NOMO-1 treated with dmso at 0.1 percent for 144 hours (cell line): ENCODE results near the gene SPTLC3.

ENCODE experiments used
- DNase-seq: peaks from one replicate; lab custom pipeline; 2025; ENCODE audit not compliant: unreplicated experiment; lab: John Stamatoyannopoulos, UW

The SPTLC3 gene

GRCh38 chr20:13089950-13090469 lies 81.2 kb downstream of the SPTLC3 start:
- DNase-seq: no peak

- no peak for DNase-seq
Observed at GRCh38 chr20:13092111-13092510, 83.3 kb downstream of the SPTLC3 start.

- no peak for DNase-seq
Observed at GRCh38 chr20:13094976-13095375, 86.2 kb downstream of the SPTLC3 start.

GRCh38 chr20:13098720-13099355 lies 90.1 kb downstream of the SPTLC3 start:
- no peak for DNase-seq

GRCh38 chr20:13099676-13100075 lies 90.9 kb downstream of the SPTLC3 start:
- no peak for DNase-seq

GRCh38 chr20:13101276-13101675 lies 92.5 kb downstream of the SPTLC3 start:
- no peak for DNase-seq

GRCh38 chr20:13101706-13102105 lies 92.9 kb downstream of the SPTLC3 start:
- DNase-seq: no peak

- DNase-seq: no peak
Observed at GRCh38 chr20:13102237-13102636, 93.5 kb downstream of the SPTLC3 start.

GRCh38 chr20:13102694-13103093 lies 93.9 kb downstream of the SPTLC3 start:
- DNase-seq: no peak

- no peak for DNase-seq
Observed at GRCh38 chr20:13105039-13105438, 96.3 kb downstream of the SPTLC3 start.

GRCh38 chr20:13105864-13106457 lies 97.2 kb downstream of the SPTLC3 start:
- DNase-seq: no peak

GRCh38 chr20:13109658-13110057 lies 100.9 kb downstream of the SPTLC3 start:
- DNase-seq: no peak

- no peak for DNase-seq
Observed at GRCh38 chr20:13110796-13111195, 102.0 kb downstream of the SPTLC3 start.

GRCh38 chr20:13111249-13111911 lies 102.6 kb downstream of the SPTLC3 start:
- no peak for DNase-seq

- no peak for DNase-seq
Observed at GRCh38 chr20:13113731-13114130, 105.0 kb downstream of the SPTLC3 start.

GRCh38 chr20:13117200-13117599 lies 108.4 kb downstream of the SPTLC3 start:
- DNase-seq: no peak

GRCh38 chr20:13118676-13119075 lies 109.9 kb downstream of the SPTLC3 start:
- DNase-seq: no peak

- DNase-seq: no peak
Observed at GRCh38 chr20:13119583-13119982, 110.8 kb downstream of the SPTLC3 start.

- no peak for DNase-seq
Observed at GRCh38 chr20:13120471-13120870, 111.7 kb downstream of the SPTLC3 start.

GRCh38 chr20:13121840-13122515 lies 113.2 kb downstream of the SPTLC3 start:
- DNase-seq: no peak

- no peak for DNase-seq
Observed at GRCh38 chr20:13125486-13125885, 116.7 kb downstream of the SPTLC3 start.

GRCh38 chr20:13128173-13128572 lies 119.4 kb downstream of the SPTLC3 start:
- DNase-seq: no peak
